ENCODE data around the gene OR5F1.

DNA sequence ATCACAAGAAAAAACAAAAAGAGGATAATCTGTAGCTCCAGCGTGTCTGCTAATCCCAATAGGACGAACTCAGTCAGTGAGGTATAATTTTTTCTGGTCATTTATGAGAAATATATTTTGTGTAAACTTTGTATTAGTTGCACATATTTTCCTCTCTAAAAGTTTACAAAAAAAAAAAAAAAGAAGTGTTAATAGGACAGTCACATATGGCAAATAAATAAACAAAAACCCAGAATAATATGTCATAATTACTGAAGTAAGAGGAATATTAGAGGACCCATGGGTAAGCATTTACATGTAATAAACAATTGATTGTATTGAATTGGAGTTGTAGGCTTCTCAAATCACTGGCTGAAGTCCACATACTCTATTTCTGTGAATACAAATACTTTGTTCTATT lies at the start of gene OR5F1:
- TF ChIP-seq POLR2A (IDR thresholded peaks at IDR 0.05) (no peak), EP300 (IDR thresholded peaks at IDR 0.05) (no peak)
- TF ChIP-seq, protein P1, sequence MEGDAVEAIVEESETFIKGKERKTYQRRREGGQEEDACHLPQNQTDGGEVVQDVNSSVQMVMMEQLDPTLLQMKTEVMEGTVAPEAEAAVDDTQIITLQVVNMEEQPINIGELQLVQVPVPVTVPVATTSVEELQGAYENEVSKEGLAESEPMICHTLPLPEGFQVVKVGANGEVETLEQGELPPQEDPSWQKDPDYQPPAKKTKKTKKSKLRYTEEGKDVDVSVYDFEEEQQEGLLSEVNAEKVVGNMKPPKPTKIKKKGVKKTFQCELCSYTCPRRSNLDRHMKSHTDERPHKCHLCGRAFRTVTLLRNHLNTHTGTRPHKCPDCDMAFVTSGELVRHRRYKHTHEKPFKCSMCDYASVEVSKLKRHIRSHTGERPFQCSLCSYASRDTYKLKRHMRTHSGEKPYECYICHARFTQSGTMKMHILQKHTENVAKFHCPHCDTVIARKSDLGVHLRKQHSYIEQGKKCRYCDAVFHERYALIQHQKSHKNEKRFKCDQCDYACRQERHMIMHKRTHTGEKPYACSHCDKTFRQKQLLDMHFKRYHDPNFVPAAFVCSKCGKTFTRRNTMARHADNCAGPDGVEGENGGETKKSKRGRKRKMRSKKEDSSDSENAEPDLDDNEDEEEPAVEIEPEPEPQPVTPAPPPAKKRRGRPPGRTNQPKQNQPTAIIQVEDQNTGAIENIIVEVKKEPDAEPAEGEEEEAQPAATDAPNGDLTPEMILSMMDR (IDR thresholded peaks at IDR 0.05): no peak

Measured in tibial nerve (tissue), 4 donors.